HCT116 (cell line): ENCODE data around the gene PSMD2.

Experiments
- CEBPB ChIP-seq: IDR thresholded peaks from 2 replicates; pipeline ENCODE4 v1.6.1; 2012; ENCODE audit warnings: low read depth
- EGR1 ChIP-seq: IDR thresholded peaks from 2 replicates; pipeline ENCODE4 v1.6.1; 2012; ENCODE audit warnings: low read depth
- MAX ChIP-seq: IDR thresholded peaks from 2 replicates; pipeline ENCODE4 v1.6.1; 2012
- SRF ChIP-seq: IDR thresholded peaks from 2 replicates; pipeline ENCODE4 v1.6.1; 2012; ENCODE audit warnings: low read depth
- ZNF274 ChIP-seq: fragments of 200-500 bp; sonication (Bioruptor generic); IDR thresholded peaks from 2 replicates; pipeline ENCODE4 v1.6.1; 2014; ENCODE audit warnings: mild to moderate bottlenecking, low read depth, low read length, inconsistent platforms
- TF ChIP-seq, protein P1 (sequence below), 3 experiments: fragments of 200-600 bp in 1 of 3; sonication (generic) in 1 of 3; IDR thresholded peaks in 2 of 3; conservative IDR thresholded peaks in 1 of 3; 2 replicates each; pipeline ENCODE4 v1.5.1; 2012 to 2017; ENCODE audit warnings: low read depth in 2 of 3, low read length in 2 of 3, antibody characterized with exemption in 1 of 3, borderline replicate concordance in 1 of 3, control low read depth in 1 of 3, mild to moderate bottlenecking in 1 of 3, mixed read lengths in 1 of 3, mixed run types in 1 of 3, moderate library complexity in 1 of 3; ENCODE audit not compliant: insufficient read depth in 1 of 3

- no peak for TF ChIP-seq MAX
- TF ChIP-seq, protein P1, sequence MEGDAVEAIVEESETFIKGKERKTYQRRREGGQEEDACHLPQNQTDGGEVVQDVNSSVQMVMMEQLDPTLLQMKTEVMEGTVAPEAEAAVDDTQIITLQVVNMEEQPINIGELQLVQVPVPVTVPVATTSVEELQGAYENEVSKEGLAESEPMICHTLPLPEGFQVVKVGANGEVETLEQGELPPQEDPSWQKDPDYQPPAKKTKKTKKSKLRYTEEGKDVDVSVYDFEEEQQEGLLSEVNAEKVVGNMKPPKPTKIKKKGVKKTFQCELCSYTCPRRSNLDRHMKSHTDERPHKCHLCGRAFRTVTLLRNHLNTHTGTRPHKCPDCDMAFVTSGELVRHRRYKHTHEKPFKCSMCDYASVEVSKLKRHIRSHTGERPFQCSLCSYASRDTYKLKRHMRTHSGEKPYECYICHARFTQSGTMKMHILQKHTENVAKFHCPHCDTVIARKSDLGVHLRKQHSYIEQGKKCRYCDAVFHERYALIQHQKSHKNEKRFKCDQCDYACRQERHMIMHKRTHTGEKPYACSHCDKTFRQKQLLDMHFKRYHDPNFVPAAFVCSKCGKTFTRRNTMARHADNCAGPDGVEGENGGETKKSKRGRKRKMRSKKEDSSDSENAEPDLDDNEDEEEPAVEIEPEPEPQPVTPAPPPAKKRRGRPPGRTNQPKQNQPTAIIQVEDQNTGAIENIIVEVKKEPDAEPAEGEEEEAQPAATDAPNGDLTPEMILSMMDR (IDR thresholded peaks at IDR 0.05 in 2 of 3, conservative IDR thresholded peaks at IDR 0.05 in 1 of 3; ENCODE audit: borderline replicate concordance in 1 of 3, insufficient read depth in 1 of 3, low read depth in 2 of 3, low read length in 2 of 3), result no peak
- no peak for TF ChIP-seq SRF
- no peak for TF ChIP-seq ZNF274
- no peak for TF ChIP-seq CEBPB
- TF ChIP-seq EGR1, result no peak
Measured at GRCh38 chr3:184283681-184284080, 15.4 kb upstream of the PSMD2 start.
